T1000 (cell line): ENCODE results near the gene PMEPA1.

ENCODE experiments used
- DNase-seq: peaks from one replicate; lab custom pipeline; 2025; ENCODE audit warnings: mixed read lengths; lab: John Stamatoyannopoulos, UW

The PMEPA1 gene

DNA sequence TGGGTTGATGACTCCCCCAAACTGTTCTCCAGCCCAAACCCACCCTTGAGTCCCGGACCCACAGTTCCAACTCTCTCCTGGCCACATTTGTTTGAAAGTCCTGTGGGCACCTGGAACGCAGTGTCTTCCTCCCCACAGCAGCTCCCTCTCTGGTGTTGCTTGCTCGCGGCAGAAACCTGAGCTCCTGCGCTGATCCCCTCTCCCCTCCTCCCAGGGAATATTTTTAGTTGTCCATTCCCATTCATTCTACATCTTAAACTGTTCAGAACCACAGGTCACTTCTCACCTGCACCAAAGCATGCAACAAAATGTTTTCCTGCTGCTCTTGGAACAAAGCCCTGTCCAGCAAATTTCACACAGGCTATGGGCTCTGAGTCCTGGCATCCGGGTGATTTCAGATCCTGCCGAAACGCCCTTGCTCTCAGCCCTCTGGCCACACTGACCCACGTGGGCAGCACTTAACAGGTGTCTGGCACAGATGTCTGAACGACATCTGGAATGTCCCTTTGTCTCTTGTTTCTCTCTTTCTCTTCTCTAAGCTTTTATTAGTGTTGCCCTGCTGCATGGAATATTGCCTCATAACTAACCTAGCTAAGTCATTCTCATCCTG is 27.0 kb upstream of the PMEPA1 start:
- DNase-seq = no peak

DNA sequence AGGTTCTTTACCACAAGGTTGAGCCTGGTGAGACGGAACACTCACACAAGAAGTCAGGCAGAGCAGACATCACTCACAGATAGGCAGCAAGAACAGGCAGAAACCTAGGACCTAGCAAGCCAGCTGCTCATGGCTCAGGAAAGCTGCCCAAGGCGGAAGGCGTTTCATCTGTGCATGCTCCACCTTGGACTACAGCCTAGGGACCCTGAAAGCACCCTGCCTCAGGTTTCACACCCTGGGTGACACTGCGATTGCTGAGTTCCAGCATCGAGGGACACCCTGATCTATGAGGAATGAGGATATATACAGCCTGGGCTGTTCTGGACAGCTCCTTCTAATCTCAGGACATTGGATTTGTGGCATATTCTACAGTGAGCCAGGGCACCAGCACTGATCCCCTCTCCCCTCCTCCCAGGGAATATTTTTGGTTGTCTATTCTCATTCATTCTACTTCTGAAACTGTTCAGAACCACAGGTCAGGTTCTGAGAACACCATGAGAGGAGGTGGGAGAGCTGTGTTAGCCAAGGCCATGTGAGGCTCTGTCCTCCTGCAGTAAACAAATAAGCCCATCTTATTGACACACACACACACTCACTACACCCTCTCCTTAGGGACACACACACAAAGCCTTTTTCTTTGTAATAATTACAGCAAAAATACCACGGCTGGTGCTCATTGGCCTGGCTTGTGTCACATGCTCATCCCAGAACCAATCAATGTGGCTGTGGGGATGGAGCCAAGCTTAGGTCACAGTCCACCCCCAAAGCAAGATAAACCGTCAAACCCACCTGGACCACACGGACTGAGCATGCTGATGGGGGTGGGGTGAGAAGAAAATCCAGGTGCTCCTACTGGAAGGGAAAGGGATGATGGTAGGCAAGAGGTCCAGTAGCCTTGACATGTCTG is 26.3 kb upstream of the PMEPA1 start:
- no peak for DNase-seq

DNA sequence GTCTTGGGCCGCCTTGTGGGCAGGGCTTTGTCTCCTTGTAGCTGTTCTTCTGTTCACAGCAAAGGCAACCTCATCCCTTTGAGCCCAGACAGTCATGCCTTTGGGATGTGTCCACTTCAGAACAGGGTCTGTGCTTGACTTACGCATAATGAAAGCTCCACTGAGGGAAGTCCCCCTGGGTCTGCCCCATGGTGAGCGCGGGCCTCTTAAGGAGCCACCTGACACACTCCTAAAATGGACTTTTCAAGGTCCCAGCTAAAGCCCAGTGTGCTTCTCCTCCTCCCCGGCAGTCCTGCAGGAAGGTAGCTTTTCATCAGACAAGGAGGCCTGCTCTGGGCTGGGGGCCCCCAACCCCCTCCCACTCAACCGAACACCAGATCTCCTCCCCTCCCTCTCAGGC is 24.9 kb upstream of the PMEPA1 start:
- no peak for DNase-seq

DNA sequence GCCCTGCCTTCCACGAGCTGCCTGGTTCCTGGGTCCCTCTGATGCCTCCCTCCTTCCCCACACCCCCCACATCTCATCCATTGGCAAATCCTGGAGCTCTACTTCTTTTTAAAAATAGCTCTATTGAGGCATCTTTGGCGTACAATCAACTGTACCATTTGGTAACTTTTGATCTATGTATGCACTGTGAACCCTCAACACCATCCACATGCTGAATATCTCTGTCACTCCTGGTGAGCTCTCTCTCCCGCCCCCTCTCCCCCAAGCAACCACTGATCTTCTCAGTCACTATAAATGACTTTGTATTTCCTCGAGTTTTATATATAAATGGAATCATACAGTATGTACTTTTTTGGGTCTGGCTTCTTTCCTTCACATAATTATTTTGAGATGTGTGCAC is 22.4 kb upstream of the PMEPA1 start:
- no peak for DNase-seq

DNA sequence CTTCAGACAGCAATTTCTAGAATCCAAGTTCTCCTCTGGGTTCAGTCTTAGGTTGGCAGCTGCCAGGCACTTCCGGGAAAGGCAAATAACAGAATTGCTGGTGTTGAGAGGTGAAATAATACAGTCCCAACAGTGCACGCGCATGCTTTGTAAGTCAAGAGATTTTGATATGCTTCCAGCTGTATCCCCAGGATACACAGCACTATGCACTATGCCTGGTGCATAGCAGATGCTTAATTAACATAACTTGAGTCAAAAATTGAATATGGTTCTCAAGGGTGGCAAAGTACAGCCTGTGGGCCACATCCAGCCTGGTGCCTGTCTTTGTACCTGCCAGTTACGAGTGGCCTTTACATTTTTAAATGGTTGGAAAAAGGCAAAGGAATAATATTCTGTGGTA is 18.9 kb upstream of the PMEPA1 start:
- DNase-seq = no peak

DNA sequence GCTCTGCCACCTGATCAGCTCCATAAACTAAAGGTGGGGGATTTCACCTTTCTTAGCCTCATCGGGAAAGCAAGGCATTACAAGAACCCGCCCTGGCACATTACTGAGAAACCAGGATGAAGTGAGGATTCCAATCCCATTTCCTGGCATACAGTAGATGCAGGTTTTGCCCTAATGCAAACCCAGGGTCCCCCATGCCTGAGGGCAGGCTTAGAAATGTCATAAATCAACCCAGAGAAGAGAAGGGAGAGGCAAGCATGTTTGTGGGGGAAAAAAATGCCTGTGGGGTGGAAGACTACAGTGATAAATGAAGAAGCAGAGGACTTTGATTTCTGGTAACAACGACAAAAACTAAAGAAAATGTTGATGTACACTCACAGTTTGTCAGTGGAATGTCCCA is 18.0 kb upstream of the PMEPA1 start:
- DNase-seq = no peak

DNA sequence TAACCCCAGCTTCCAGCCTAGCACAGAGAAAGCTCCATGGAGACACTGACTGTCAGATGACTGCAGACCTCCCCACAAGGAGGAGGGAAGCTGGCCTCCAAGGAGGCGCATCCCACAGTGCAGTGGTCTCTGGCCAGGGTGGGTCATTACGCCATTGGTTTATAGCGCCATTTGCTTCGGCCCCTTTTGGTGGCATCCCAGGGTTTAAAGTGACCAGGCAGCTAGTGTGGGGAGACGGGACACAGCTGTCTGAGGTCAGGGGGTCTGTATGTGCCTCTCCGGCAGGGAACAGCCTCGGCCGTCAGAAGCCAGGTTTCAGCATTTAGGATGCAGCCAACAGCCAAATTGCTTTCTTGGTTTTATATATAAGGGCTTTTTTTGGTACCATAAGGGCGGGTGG is 15.8 kb upstream of the PMEPA1 start:
- no peak for DNase-seq

DNA sequence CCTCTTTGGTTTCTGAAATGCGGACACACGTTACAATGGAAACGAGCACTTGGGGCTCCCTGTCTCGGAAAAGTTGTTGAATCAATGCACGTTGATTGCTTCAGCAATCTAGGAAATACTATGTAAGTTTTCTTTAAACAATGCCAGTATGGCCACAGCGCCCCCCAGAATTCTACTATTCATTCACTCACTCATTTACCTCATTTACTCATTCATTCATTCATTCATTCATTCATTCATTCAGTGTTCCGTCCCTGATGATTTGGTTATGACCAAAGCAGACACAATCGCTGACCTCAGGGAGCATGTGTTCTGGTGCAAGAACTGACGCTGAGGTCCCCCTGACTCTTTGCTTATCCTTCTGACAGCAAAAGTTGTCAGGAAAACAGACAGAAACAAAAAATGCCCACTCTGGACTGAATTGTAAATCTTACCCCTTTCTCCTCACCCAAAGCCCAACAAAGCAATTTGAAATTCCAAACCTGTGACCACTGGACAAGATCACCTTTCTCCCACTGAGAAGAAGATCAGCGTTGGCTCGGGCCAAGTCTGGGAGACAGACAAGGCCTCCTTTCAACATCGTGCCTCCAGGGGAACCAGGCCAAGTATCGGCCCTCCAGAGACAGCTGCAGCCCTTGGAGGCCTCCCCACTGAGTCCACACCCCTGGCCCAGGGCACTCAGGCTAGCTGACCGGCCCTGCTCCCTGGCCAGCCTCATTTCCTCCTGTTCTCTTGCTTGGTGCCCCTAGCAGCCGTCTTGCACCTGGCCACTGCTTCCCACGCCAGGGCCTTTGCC is 15.0 kb upstream of the PMEPA1 start:
- DNase-seq = no peak

DNA sequence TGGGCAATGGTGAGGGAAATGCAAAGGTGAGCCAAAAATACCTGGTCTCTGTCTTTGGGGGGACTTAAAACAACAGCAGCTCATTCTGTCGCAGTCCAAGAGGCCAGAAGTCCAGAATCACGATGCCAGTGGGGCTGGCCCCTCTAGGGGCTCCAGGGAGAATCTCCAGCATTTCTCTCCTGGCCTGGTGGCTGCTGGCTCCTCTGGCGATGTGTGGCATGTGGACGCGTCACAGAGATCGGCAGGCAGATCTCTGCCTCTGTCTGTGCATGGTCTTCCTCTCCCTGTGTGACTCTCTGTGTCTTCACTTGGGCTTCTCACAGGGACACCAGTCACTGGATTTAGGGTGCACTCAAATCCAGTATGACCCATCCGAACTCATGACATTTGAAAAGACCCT is 14.0 kb upstream of the PMEPA1 start:
- DNase-seq = no peak

DNA sequence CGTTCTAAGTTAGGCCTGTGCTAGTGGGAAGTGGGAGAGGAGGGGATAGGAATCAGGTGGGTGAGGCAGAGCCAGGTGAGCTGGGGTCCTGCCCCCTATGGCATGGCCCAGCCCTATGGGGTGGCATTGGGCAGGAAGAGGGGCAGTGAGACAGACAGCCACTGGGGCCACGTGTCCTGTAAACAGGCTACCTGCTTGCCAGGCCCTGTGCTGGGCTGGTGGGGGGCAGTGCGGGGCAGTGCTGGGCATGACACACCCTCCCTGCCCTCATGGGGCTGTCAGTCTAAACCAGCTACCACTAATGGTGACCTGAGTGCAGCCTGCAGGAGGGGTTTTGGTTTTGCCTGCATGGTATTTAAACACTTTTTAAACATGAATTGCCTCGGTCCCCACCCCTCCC is 10.1 kb upstream of the PMEPA1 start:
- no peak for DNase-seq

DNA sequence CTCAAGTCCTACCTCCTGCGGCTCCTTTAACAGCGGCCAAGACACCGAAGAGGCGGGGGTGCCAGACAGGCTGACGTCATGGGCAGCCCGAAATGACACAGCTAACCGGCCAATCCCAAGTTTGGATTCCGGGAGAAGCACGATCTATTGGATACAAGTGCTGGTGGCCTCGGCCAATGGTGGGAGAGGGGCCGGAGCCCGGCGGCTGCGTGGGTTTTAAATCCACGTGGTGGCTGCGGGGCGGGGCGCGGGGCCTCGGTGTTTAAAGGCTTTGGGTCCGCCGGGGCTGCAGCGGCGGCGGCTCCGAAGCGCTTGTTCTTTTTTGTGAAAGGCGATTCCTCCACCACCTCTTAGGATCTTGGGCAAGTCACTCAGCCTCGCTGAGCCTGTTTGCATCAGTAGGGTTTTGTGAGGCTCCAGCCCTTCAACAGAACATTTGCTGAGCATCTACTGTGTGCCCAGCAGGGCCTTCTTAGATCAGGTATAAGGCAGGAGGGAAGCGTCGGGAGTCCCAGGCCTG is 8.7 kb upstream of the PMEPA1 start:
- DNase-seq = peak; percentile 96

DNA sequence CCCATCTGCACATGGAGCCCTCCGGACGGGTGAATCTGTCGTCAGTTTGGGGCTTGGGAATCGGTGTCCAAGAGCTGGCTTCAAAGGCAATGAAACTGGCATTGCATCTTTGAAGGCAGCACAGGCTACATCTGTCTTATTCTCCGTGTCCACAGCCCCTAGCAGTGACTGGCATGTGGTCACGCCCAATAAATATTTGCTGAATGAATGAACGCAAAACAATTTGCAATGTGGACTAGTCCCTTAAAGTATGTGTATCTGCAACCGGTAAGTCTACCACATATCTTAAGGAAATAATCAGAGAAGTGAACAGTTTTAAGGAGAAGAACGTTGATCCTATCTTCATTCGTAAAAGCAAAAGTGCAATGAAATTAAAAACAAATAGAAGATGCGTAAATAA is 8.0 kb upstream of the PMEPA1 start:
- no peak for DNase-seq

DNA sequence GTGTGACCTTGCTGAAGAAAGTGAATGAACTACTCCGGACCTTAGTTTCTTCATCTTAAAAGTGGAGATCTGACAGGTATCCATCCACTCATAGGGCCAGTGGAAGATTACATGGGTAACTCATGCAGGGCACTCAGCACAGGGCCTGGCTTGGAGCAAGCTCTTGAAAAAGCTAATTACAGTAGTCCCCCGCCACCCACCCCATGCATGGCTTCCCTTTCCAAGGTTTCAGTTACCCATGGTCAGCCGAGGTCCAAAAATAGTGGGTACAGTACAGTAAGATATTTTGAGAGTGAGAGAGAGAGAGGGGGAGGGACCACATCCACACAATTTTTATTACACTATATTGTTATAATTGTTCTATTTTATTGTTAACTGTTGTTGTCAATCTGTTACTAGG is 7.1 kb upstream of the PMEPA1 start:
- no peak for DNase-seq

DNA sequence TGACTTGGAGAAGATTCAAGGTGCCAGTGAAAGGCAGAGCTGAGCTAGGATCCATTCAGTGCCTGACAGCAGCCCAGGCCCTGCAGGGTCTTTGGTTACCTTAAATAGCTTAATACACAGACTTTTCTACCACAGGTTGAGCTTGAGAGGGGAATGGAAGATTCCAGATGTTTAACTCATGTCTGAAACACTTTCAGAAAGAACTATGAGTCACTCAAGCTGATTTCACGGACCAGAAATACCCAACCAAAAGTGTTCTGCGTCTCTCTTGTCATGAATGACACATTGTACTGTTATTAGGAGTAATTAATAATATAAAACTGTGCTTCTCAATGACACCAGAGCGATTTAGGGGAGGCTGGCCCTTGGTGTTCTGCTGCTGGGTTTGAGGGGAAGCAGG is 6.4 kb upstream of the PMEPA1 start:
- DNase-seq = no peak

DNA sequence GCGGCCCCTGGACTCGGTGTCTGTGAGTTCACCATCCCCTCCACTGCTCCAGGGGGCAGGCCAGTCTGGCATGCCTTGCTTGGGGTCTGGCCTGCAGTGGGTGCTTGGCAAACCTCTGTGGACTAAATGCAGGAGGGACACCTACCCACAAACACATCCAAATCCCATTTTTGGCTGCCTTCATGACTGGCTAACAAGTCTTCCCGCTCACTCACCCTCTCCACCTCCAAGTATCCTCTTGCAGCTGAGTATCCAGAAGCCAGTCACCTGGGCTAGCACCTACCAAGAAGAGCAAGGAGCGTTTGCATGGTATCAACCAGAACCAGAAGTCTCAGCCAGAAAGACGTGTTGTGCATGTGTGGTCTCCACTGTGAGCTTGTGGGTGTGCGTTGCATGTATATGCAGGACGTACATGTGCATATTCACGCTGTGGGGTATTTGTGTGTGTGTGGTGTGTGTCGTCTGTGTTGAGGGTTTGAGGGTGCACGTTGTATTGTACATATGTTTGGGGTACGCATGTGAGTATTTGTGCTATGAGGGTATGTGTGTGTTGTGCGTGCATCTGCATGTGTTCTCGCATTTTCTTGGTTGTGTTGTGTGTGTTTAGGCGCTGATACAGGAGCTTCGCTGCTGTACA is 5.6 kb upstream of the PMEPA1 start:
- DNase-seq = no peak

DNA sequence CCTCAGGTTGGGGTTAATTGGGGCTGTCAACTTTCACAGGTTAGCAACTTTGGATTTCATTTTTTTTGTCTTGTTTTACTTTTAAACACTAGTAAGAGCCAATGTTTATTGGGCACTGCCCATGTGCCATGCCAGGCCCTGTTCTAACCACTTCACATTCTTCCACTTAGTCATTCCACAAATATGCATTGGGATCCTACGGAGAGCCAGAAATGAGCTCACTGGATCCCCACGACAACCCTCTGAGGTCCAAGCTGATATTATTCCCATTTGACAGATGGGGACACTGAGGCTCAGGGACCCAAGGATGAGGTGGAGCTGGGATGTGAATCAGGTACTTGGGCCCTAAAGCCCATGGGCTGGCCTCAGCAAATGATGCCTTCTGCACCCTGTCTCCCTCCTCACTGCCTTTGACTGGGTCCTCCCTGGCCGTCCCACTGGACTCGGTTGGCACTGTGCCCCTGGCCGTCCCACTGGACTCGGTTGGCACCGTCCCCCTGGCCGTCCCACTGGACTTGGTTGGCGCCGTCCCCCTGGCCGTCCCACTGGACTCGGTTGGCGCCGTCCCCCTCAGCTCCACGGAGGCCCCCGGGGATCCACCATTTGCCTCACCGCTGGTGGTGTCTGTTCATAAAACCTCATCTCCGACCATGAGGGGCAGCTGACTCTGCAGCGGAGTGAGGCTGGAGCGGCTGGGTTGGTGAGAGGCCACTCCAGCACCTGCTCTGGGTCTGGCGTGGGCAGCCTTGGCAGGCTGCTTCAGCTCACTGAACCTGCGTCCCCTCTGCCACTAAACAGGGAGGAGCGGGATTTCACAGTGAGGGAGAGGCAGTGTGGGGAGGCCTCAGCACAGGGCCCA is 4.8 kb upstream of the PMEPA1 start:
- DNase-seq = no peak

DNA sequence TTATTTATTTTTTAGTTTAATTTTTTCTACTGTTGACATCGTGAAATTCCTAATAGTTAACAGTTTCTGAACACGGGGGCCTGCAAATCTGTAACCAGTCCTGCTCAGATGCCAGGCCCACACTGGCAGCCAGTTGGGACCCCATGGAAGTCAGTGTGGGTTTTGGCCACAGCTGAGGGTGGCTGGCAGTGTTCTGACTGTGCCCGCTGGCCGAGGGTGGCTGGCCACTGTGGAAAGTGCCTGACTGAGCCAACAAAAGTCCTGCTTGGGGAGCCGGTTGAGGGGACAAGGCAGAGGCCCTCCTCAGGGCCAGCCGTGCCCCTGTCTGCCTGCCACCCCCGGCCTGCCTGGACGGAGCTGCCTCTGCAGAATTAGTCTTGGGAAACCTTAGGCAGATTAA is 4.1 kb upstream of the PMEPA1 start:
- no peak for DNase-seq

DNA sequence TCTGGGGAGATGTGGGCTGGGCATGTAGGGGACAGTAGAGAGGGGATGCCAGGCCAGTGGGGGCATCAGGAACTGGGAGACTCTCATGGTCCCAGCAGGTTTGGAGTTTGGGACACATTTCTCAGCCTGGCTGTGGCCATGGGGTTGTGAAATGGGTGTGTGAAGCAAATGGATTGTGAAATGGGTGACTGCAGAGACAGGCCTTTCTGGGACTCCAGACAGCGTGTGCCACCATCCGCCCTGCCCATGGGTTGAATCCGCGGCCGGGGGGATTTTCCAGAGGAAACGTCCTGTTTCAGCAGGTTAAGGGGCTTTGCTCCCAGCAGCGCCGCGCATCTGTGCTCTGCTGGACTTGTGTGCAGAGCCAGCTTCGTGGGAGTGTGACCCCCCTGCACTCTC is 3.7 kb upstream of the PMEPA1 start:
- no peak for DNase-seq

DNA sequence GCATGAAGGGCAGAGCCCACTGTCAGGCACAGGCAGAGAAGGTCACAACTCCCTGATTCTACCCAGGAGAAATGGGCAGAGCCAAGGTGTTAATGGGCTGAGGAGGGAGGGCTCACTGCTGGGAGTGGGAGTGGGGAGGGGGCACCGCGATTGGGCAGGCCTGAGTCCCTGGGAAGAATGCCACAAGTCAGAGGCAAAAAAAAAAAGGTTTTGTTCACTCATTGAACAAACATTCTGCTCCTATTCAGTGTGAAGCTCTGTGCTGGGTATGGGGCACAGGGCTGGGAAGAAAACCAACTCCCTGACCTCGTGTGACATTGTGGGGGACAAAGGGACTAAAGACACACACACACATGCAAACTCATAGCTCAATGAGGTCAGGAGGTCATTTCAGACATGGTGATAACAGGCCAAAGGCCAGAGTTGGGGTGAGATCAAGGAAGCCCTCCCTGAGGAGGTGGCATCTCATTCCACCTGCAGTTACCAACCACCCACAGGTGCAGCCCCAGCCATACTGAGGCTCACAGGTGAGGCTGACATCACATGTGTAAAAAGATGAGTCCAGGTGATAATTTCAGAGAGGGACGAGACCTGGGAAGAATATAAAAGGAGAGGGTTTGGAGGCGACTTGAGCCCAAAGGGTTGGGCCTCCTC is 3.2 kb upstream of the PMEPA1 start:
- no peak for DNase-seq

DNA sequence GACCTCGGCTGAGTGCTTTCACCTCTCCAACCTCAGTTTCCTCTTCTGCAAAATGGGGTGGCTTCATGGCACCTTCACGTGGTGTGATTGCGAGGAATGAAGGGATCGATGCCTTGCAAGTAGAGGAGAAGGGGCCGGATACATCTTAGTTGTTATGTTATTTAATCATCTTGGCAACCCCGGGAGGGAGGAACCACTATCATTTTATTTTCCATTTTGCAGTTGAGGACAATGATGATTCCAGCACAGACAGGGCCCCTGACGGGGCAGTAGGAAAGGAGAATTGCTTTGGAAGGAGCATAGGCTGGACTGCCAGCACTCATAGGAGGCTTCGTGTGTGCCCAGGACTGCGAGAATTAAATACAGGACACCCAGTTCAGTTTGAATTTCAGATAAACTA is 2.5 kb upstream of the PMEPA1 start:
- DNase-seq = no peak

DNA sequence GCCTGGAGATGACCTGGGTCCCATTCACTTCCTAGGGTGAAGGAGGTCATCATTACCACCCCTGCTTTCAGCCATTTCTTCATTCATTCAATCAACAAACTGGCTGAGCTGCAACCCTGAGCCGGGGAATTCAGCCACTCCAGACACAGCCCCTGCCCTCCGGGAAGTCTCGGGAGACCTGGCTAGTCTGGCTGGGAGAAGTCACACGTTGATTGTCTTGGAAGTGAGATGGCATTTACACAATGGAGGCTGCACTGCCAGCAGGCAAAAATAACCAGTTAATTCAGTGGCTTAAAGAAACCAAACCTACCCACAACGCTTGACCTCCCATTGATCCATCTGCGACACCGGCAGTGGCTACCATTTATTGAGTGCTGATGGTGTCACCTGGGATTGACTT is 2.0 kb upstream of the PMEPA1 start:
- DNase-seq = no peak
